GM23338 (cell line): ENCODE data around the gene TTC38. TPM values are rescaled to one million over a fixed set of nuclear protein-coding genes. Genes with fewer than 3 reads are reported as not detected.

ENCODE experiments used
- ATAC-seq: fragments of 200-7000 bp; cut with Tn5 transposase; 3 replicates; pipeline ENCODE4 v1.9.1; 2020
- DNase-seq: peaks from one replicate; pipeline ENCODE4 v3.0.0-alpha.2; 2015; ENCODE audit warnings: low spot score
- H2AFZ ChIP-seq: fragments of 200-600 bp; sonication (generic); 2 replicates; pipeline ENCODE4 v1.8.0; 2016; ENCODE audit warnings: antibody characterized with exemption, mild to moderate bottlenecking, moderate library complexity
- H3F3A ChIP-seq: fragments of 200-600 bp; sonication (generic); replicated peaks from 2 replicates; pipeline ENCODE4 v1.8.0; 2017; ENCODE audit warnings: antibody characterized with exemption, mixed run types, low read depth
- H3K27ac ChIP-seq: fragments of 200-600 bp; sonication (generic); 2 replicates; pipeline ENCODE4 v1.6.1; 2016; ENCODE audit warnings: low read depth
- H3K27me3 ChIP-seq: fragments of 200-600 bp; sonication (generic); 2 replicates; pipeline ENCODE4 v1.8.0; 2016; ENCODE audit warnings: mild to moderate bottlenecking, mixed run types, moderate library complexity; ENCODE audit not compliant: insufficient read depth
- H3K36me3 ChIP-seq: fragments of 200-600 bp; sonication (generic); 2 replicates; pipeline ENCODE4 v1.8.0; 2016; ENCODE audit warnings: mild to moderate bottlenecking; ENCODE audit not compliant: insufficient read depth
- H3K4me1 ChIP-seq: fragments of 200-600 bp; sonication (generic); 2 replicates; pipeline ENCODE4 v1.8.0; 2016; ENCODE audit warnings: mild to moderate bottlenecking, moderate library complexity; ENCODE audit not compliant: insufficient read depth
- H3K4me2 ChIP-seq: fragments of 200-600 bp; sonication (generic); 2 replicates; pipeline ENCODE4 v1.7.1; 2017; ENCODE audit warnings: mixed run types
- H3K4me3 ChIP-seq: fragments of 200-600 bp; sonication (generic); 2 replicates; pipeline ENCODE4 v1.6.1; 2016; ENCODE audit warnings: mixed run types
- H3K79me2 ChIP-seq: fragments of 200-600 bp; sonication (generic); replicated peaks from 2 replicates; pipeline ENCODE4 v1.8.0; 2017; ENCODE audit warnings: mild to moderate bottlenecking; ENCODE audit not compliant: insufficient read depth
- H3K9me2 ChIP-seq: fragments of 200-600 bp; sonication (generic); 2 replicates; pipeline ENCODE4 v1.8.0; 2017; ENCODE audit not compliant: insufficient read depth
- H4K20me1 ChIP-seq: fragments of 200-600 bp; sonication (generic); replicated peaks from 2 replicates; pipeline ENCODE4 v1.8.0; 2017; ENCODE audit warnings: mild to moderate bottlenecking; ENCODE audit not compliant: insufficient read depth
- H3K27ac Mint-ChIP-seq: 2 replicates; pipeline ENCODE4 v1.8.0; 2020; ENCODE audit warnings: inconsistent platforms, mild to moderate bottlenecking, moderate library complexity, mixed read lengths
- H3K27me3 Mint-ChIP-seq: 3 replicates; pipeline ENCODE4 v1.8.0; 2022; ENCODE audit warnings: low read depth, mild to moderate bottlenecking, moderate library complexity, mixed read lengths, inconsistent platforms; ENCODE audit not compliant: insufficient read depth, poor library complexity
- H3K36me3 Mint-ChIP-seq: 3 replicates; pipeline ENCODE4 v1.8.0; 2021; ENCODE audit warnings: low read depth, mild to moderate bottlenecking, inconsistent platforms, moderate library complexity, mixed read lengths
- H3K4me1 Mint-ChIP-seq: 3 replicates; pipeline ENCODE4 v1.8.0; 2020; ENCODE audit warnings: mild to moderate bottlenecking, inconsistent platforms, mixed read lengths
- H3K4me3 Mint-ChIP-seq: 3 replicates; pipeline ENCODE4 v1.8.0; 2021; ENCODE audit warnings: moderate library complexity, mild to moderate bottlenecking, inconsistent platforms, mixed read lengths
- H3K9me3 Mint-ChIP-seq: 3 replicates; pipeline ENCODE4 v1.8.0; 2020; ENCODE audit warnings: moderate library complexity, mild to moderate bottlenecking, inconsistent platforms, mixed read lengths
- EZH2 ChIP-seq: fragments of 200-600 bp; sonication (generic); IDR thresholded peaks from one replicate; pipeline ENCODE4 v1.8.0; 2017; ENCODE audit warnings: antibody characterized with exemption, mild to moderate bottlenecking, low read depth; ENCODE audit not compliant: unreplicated experiment
- EZH2phosphoT487 ChIP-seq: fragments of 200-600 bp; sonication (generic); IDR thresholded peaks from one replicate; pipeline ENCODE4 v1.8.1; 2018; ENCODE audit warnings: antibody characterized with exemption; ENCODE audit not compliant: unreplicated experiment
- JUNB ChIP-seq: IDR thresholded peaks from one replicate; pipeline ENCODE4 v1.6.1; 2016; ENCODE audit warnings: antibody characterized with exemption; ENCODE audit not compliant: unreplicated experiment
- NANOG ChIP-seq: IDR thresholded peaks from 2 replicates; pipeline ENCODE4 v1.6.1; 2016; ENCODE audit warnings: antibody characterized with exemption, borderline replicate concordance
- POLR2AphosphoS5 ChIP-seq: IDR thresholded peaks from 2 replicates; pipeline ENCODE4 v1.6.1; 2016; ENCODE audit warnings: antibody characterized with exemption, low read depth
- ZNF331 ChIP-seq: fragments of 250-450 bp; sonication (Bioruptor Pico); IDR thresholded peaks from 2 replicates; pipeline ENCODE4 v1.5.0; 2020; ENCODE audit warnings: low read depth, mild to moderate bottlenecking, moderate library complexity
- polyA plus RNA-seq: library from polyadenylated mRNA; unstranded; fragments of >200 nt; fragmentation: Nextera tagmentation; extraction: Ambion mirVana; gene quantifications from 2 replicates; pipeline ENCODE4 v1.2.1, GENCODE V29; 2016
- total RNA-seq: library from RNA; depleted of rRNA; stranded (reverse); fragments of >200 nt; shearing (Covaris generic); gene quantifications from 2 replicates; pipeline ENCODE4 v1.2.3, GENCODE V29; 2014
- TF ChIP-seq, protein P1 (sequence below): IDR thresholded peaks from one replicate; pipeline ENCODE4 v1.6.1; 2018; ENCODE audit warnings: antibody characterized with exemption; ENCODE audit not compliant: unreplicated experiment
- TF ChIP-seq, protein P2 (sequence below): fragments of 250-450 bp; sonication (Bioruptor Pico); IDR thresholded peaks from 2 replicates; pipeline ENCODE4 v1.5.0; 2020; ENCODE audit warnings: mild to moderate bottlenecking, moderate library complexity

TTC38 gene
- total and polyA plus RNA-seq, 2 experiments from 2014 or later: 11.8 to 46.6 TPM

DNA sequence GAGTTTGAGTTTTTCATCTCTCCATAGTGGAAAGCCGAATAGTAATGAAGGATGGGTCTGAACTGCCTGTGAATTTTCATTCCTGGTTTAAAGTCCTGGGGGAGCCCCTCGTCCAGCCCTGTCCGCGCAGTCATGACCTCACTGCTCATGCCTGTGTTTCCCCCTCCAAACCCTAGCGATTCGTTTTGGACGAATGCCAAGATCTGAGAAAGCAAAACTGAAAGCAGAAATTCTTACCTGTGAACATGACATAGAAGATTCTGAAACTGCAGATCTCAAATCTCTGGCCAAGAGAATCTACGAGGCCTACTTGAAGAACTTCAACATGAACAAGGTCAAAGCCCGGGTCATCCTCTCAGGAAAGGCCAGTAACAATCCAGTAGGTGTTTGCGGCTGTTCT is 48.2 kb upstream of the TTC38 start:
- H4K20me1 ChIP-seq: no peaks in the 10 kb centered on the region
- no peaks in the 10 kb centered on the region for H3K36me3 ChIP-seq
- H3K9me3 Mint-ChIP-seq: no peaks in the 10 kb centered on the region; the same call in 2 of the 3 replicates
- H3K4me3 ChIP-seq: no peak overlapping the region
- no peak for ATAC-seq
- no peaks in the 10 kb centered on the region for H3K4me1 ChIP-seq
- peaks cover 2% of the 10 kb centered on the region for H3K27me3 Mint-ChIP-seq
- H3K27ac Mint-ChIP-seq: no peak overlapping the region
- DNase-seq: no peak
- no peak for TF ChIP-seq JUNB
- TF ChIP-seq, protein P1, sequence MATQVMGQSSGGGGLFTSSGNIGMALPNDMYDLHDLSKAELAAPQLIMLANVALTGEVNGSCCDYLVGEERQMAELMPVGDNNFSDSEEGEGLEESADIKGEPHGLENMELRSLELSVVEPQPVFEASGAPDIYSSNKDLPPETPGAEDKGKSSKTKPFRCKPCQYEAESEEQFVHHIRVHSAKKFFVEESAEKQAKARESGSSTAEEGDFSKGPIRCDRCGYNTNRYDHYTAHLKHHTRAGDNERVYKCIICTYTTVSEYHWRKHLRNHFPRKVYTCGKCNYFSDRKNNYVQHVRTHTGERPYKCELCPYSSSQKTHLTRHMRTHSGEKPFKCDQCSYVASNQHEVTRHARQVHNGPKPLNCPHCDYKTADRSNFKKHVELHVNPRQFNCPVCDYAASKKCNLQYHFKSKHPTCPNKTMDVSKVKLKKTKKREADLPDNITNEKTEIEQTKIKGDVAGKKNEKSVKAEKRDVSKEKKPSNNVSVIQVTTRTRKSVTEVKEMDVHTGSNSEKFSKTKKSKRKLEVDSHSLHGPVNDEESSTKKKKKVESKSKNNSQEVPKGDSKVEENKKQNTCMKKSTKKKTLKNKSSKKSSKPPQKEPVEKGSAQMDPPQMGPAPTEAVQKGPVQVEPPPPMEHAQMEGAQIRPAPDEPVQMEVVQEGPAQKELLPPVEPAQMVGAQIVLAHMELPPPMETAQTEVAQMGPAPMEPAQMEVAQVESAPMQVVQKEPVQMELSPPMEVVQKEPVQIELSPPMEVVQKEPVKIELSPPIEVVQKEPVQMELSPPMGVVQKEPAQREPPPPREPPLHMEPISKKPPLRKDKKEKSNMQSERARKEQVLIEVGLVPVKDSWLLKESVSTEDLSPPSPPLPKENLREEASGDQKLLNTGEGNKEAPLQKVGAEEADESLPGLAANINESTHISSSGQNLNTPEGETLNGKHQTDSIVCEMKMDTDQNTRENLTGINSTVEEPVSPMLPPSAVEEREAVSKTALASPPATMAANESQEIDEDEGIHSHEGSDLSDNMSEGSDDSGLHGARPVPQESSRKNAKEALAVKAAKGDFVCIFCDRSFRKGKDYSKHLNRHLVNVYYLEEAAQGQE: no peak
- TF ChIP-seq NANOG: no peak
- no peak for TF ChIP-seq POLR2AphosphoS5
- no peaks in the 10 kb centered on the region for H3K27me3 ChIP-seq
- no peak overlapping the region for H3K4me2 ChIP-seq
- H3K36me3 Mint-ChIP-seq: no peaks in the 10 kb centered on the region; the same call in 2 of the 3 replicates
- H3K4me1 Mint-ChIP-seq: peaks cover 3% of the 10 kb centered on the region; the same call in 2 of the 3 replicates
- no peaks in the 10 kb centered on the region for H3K79me2 ChIP-seq
- H3K4me3 Mint-ChIP-seq: no peak overlapping the region
- no peak overlapping the region for H2AFZ ChIP-seq
- no peaks in the 10 kb centered on the region for H3K9me2 ChIP-seq
- H3F3A ChIP-seq: no peaks in the 10 kb centered on the region
- no peak overlapping the region for H3K27ac ChIP-seq

DNA sequence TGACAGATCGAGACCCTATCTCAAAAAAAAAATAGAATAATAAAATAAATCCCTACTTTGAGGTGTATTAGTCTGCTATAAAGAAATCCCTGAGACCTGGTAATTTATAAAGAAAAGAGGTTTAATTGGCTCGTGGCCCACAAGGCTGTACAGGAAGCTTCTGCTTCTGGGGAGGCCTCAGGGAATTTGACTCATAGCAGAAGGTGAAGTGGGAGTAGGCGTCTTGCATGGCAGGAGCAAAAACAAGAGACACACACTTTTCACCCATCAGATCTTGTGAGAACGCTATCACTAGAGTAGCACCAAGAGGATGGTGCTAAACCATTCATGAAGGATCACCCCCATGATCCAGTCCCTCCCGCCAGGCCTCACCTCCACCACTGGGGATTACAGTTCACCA is 46.9 kb upstream of the TTC38 start:
- H3K4me1 Mint-ChIP-seq: peaks cover 10% of the 10 kb centered on the region
- H3K27me3 ChIP-seq: no peaks in the 10 kb centered on the region
- DNase-seq (no peak), ATAC-seq (no peak)
- H4K20me1 ChIP-seq: no peaks in the 10 kb centered on the region
- H3K36me3 Mint-ChIP-seq: no peaks in the 10 kb centered on the region; the same call in 2 of the 3 replicates
- no peak overlapping the region for H3K27ac Mint-ChIP-seq
- H3K4me1 ChIP-seq: no peaks in the 10 kb centered on the region
- no peak overlapping the region for H3K4me3 Mint-ChIP-seq
- H3K9me3 Mint-ChIP-seq: no peaks in the 10 kb centered on the region; the same call in 2 of the 3 replicates
- H3K4me3 ChIP-seq: no peak overlapping the region
- TF ChIP-seq, protein P2, sequence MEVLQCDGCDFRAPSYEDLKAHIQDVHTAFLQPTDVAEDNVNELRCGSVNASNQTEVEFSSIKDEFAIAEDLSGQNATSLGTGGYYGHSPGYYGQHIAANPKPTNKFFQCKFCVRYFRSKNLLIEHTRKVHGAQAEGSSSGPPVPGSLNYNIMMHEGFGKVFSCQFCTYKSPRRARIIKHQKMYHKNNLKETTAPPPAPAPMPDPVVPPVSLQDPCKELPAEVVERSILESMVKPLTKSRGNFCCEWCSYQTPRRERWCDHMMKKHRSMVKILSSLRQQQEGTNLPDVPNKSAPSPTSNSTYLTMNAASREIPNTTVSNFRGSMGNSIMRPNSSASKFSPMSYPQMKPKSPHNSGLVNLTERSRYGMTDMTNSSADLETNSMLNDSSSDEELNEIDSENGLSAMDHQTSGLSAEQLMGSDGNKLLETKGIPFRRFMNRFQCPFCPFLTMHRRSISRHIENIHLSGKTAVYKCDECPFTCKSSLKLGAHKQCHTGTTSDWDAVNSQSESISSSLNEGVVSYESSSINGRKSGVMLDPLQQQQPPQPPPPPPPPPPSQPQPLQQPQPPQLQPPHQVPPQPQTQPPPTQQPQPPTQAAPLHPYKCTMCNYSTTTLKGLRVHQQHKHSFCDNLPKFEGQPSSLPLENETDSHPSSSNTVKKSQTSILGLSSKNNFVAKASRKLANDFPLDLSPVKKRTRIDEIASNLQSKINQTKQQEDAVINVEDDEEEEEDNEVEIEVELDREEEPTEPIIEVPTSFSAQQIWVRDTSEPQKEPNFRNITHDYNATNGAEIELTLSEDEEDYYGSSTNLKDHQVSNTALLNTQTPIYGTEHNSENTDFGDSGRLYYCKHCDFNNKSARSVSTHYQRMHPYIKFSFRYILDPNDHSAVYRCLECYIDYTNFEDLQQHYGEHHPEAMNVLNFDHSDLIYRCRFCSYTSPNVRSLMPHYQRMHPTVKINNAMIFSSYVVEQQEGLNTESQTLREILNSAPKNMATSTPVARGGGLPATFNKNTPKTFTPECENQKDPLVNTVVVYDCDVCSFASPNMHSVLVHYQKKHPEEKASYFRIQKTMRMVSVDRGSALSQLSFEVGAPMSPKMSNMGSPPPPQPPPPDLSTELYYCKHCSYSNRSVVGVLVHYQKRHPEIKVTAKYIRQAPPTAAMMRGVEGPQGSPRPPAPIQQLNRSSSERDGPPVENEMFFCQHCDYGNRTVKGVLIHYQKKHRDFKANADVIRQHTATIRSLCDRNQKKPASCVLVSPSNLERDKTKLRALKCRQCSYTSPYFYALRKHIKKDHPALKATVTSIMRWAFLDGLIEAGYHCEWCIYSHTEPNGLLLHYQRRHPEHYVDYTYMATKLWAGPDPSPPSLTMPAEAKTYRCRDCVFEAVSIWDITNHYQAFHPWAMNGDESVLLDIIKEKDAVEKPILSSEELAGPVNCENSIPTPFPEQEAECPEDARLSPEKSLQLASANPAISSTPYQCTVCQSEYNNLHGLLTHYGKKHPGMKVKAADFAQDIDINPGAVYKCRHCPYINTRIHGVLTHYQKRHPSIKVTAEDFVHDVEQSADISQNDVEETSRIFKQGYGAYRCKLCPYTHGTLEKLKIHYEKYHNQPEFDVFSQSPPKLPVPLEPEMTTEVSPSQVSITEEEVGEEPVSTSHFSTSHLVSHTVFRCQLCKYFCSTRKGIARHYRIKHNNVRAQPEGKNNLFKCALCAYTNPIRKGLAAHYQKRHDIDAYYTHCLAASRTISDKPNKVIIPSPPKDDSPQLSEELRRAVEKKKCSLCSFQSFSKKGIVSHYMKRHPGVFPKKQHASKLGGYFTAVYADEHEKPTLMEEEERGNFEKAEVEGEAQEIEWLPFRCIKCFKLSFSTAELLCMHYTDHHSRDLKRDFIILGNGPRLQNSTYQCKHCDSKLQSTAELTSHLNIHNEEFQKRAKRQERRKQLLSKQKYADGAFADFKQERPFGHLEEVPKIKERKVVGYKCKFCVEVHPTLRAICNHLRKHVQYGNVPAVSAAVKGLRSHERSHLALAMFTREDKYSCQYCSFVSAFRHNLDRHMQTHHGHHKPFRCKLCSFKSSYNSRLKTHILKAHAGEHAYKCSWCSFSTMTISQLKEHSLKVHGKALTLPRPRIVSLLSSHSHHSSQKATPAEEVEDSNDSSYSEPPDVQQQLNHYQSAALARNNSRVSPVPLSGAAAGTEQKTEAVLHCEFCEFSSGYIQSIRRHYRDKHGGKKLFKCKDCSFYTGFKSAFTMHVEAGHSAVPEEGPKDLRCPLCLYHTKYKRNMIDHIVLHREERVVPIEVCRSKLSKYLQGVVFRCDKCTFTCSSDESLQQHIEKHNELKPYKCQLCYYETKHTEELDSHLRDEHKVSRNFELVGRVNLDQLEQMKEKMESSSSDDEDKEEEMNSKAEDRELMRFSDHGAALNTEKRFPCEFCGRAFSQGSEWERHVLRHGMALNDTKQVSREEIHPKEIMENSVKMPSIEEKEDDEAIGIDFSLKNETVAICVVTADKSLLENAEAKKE (CRISPR knock-in tag): no peak
- TF ChIP-seq ZNF331 (CRISPR knock-in tag) (no peak), POLR2AphosphoS5 (no peak), JUNB (no peak), EZH2 (no peak), EZH2phosphoT487 (no peak)
- no peak overlapping the region for H3K27ac ChIP-seq
- H3K9me2 ChIP-seq: no peaks in the 10 kb centered on the region
- no peaks in the 10 kb centered on the region for H3K36me3 ChIP-seq
- no peak overlapping the region for H2AFZ ChIP-seq
- H3K4me2 ChIP-seq: no peak overlapping the region
- H3F3A ChIP-seq: peaks cover 6% of the 10 kb centered on the region; the same call in 1 of the 2 replicates
- no peaks in the 10 kb centered on the region for H3K79me2 ChIP-seq
- peaks cover 10% of the 10 kb centered on the region for H3K27me3 Mint-ChIP-seq
